ENCODE results near the gene KIAA0513.
A peak's percentile ranks its signal among the peaks of the same experiment; 100 is the strongest.
"Not testable (repeated sequence)": the region's sequence is repeated elsewhere in the genome, so short reads cannot be mapped to it uniquely, and the experiment has no call there.

KIAA0513 gene

GRCh38 chr16:85111184-85111583 lies 83.6 kb downstream of the KIAA0513 start:
- no peaks in the 10 kb centered on the region for H3K27me3 ChIP-seq (ENCODE audit: control insufficient read depth, insufficient read depth, low read length)
- no peak overlapping the region for H3K9ac ChIP-seq (ENCODE audit: low read depth, low read length)
- H3K36me3 ChIP-seq (ENCODE audit: insufficient read depth, low read length): no peaks in the 10 kb centered on the region
- H3K4me2 ChIP-seq (ENCODE audit: low read length): no peak overlapping the region
- no peaks in the 10 kb centered on the region for H3K9me3 ChIP-seq (replicated peaks; ENCODE audit: low read length)
- no peak overlapping the region for H3K4me3 ChIP-seq (ENCODE audit: low read length)
- peaks cover 5% of the 10 kb centered on the region for H3K4me1 ChIP-seq (ENCODE audit: control insufficient read depth, insufficient read depth, low read length)

- Histone ChIP-seq H3K9me3 (replicated peaks; ENCODE audit: low read length) (no peaks in the 10 kb centered on the region), H3K36me3 (ENCODE audit: insufficient read depth, low read length) (no peaks in the 10 kb centered on the region), H3K9ac (ENCODE audit: low read depth, low read length) (no peak within 1 kb of the TSS), H3K4me1 (ENCODE audit: control insufficient read depth, insufficient read depth, low read length) (peaks cover 5% of the 10 kb centered on the region), H3K27me3 (ENCODE audit: control insufficient read depth, insufficient read depth, low read length) (no peaks in the 10 kb centered on the region), H3K4me3 (ENCODE audit: low read length) (no peak within 1 kb of the TSS), H3K4me2 (ENCODE audit: low read length) (no peak within 1 kb of the TSS)
These were observed 84.8 kb downstream of the KIAA0513 start, which contains the start of gene CIBAR2 for GRCh38 chr16:85112364-85112763. Gene CIBAR2, minus strand, starts transcription at chr16:85112472. Its CDS starts 120 bp downstream, at chr16:85112352.

DNA sequence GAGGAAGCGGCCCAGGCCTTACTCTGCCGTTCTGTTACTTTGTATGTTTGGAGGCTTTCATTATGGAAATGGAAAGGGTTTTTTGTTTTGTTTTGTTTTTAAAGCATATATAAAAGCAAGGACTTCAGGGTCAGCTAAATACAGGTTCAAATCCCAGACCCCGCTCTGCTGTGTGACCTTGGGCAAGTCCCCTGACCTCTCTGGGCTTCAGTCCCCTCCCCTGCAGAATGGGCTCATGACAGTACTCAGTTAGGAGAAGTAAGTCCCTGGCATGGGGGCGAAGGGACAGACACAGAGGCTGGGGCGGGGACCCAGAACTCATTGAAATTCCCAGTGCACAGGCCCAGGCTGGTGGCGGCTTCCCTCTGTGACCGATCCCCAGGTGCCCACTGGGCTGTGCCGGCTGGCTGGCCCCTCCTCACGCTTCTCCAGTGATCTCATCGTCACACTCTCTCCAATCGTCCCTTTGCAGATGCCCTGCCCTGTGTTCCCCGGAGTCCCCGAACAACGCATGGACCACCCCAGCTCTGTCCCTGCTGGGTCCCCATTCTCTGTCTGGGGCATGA lies 85.7 kb downstream of the KIAA0513 start:
- H3K4me2 ChIP-seq (ENCODE audit: low read length): no peak overlapping the region
- H3K36me3 ChIP-seq (ENCODE audit: insufficient read depth, low read length): no peaks in the 10 kb centered on the region
- H3K9me3 ChIP-seq (replicated peaks; ENCODE audit: low read length): no peaks in the 10 kb centered on the region
- H3K4me1 ChIP-seq (ENCODE audit: control insufficient read depth, insufficient read depth, low read length): peaks cover 5% of the 10 kb centered on the region
- H3K9ac ChIP-seq (ENCODE audit: low read depth, low read length): no peak overlapping the region
- no peak overlapping the region for H3K4me3 ChIP-seq (ENCODE audit: low read length)
- no peaks in the 10 kb centered on the region for H3K27me3 ChIP-seq (ENCODE audit: control insufficient read depth, insufficient read depth, low read length)

DNA sequence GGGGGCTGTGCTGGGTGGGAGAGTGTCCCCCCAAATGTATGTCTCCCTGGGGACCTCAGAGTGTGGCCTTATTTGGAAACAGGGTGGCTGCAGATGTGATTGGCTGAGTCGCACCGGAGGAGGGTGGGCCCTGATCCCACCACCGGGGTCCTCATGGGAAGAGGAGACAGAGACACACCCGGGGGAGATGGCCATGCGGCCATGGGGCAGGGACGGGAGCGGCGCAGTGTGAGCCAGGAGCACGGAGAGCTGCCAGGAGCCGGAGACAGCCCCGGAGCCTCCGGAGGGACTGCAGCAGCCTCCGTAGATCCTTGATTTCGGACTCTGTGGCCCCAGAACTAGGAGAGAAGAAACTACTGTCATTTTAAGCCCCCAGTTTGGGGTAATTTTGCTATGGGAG lies 86.3 kb downstream of the KIAA0513 start:
- Histone ChIP-seq H3K4me3 (ENCODE audit: low read length) (no peak overlapping the region), H3K36me3 (ENCODE audit: insufficient read depth, low read length) (no peaks in the 10 kb centered on the region), H3K9me3 (replicated peaks; ENCODE audit: low read length) (no peaks in the 10 kb centered on the region), H3K4me2 (ENCODE audit: low read length) (no peak overlapping the region), H3K27me3 (ENCODE audit: control insufficient read depth, insufficient read depth, low read length) (no peaks in the 10 kb centered on the region), H3K9ac (ENCODE audit: low read depth, low read length) (no peak overlapping the region), H3K4me1 (ENCODE audit: control insufficient read depth, insufficient read depth, low read length) (peaks cover 5% of the 10 kb centered on the region)

GRCh38 chr16:85114909-85115567 lies 87.4 kb downstream of the KIAA0513 start:
- peak overlapping the region; percentile 32 for H3K9ac ChIP-seq (ENCODE audit: low read depth, low read length)

DNA sequence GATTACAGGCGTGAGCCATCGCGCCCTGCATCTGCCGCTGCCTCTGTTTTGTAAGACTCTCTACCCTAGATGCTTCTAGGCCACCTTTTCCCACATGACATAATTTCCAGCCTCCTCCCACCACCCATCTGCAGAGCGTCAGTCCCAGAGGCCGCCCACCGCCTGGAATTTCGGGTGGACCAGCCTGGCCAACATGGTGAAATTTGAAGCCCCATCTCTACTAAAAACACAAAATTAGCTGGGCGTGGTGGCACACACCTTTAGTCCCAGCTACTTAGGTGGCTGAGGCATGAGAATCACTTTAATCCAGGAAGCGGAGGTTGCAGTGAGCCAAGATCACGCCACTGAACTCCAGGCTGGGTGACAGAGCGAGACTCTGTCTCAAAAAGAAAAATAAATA lies 89.8 kb downstream of the KIAA0513 start:
- Histone ChIP-seq H3K4me1 (ENCODE audit: control insufficient read depth, insufficient read depth, low read length) (peaks cover 5% of the 10 kb centered on the region), H3K4me3 (ENCODE audit: low read length) (no peak overlapping the region), H3K9me3 (replicated peaks; ENCODE audit: low read length) (no peaks in the 10 kb centered on the region), H3K27me3 (ENCODE audit: control insufficient read depth, insufficient read depth, low read length) (no peaks in the 10 kb centered on the region), H3K4me2 (ENCODE audit: low read length) (no peak overlapping the region), H3K9ac (ENCODE audit: low read depth, low read length) (no peak overlapping the region), H3K36me3 (ENCODE audit: insufficient read depth, low read length) (no peaks in the 10 kb centered on the region)

More at GRCh38 chr16:85114909-85115567, 87.4 kb downstream of the KIAA0513 start:
- Histone ChIP-seq H3K9me3 (replicated peaks; ENCODE audit: low read length) (no peaks in the 10 kb centered on the region), H3K4me1 (ENCODE audit: control insufficient read depth, insufficient read depth, low read length) (peaks cover 5% of the 10 kb centered on the region), H3K27me3 (ENCODE audit: control insufficient read depth, insufficient read depth, low read length) (no peaks in the 10 kb centered on the region), H3K36me3 (ENCODE audit: insufficient read depth, low read length) (no peaks in the 10 kb centered on the region), H3K4me2 (ENCODE audit: low read length) (peak overlapping the region; percentile 57), H3K4me3 (ENCODE audit: low read length) (no peak overlapping the region)

- Histone ChIP-seq H3K36me3 (ENCODE audit: insufficient read depth, low read length) (no peaks in the 10 kb centered on the region), H3K4me1 (ENCODE audit: control insufficient read depth, insufficient read depth, low read length) (peaks cover 19% of the 10 kb centered on the region), H3K27me3 (ENCODE audit: control insufficient read depth, insufficient read depth, low read length) (no peaks in the 10 kb centered on the region), H3K4me2 (ENCODE audit: low read length) (no peak overlapping the region), H3K9ac (ENCODE audit: low read depth, low read length) (no peak overlapping the region), H3K9me3 (replicated peaks; ENCODE audit: low read length) (peaks cover 4% of the 10 kb centered on the region), H3K4me3 (ENCODE audit: low read length) (no peak overlapping the region)
These were observed 92.4 kb downstream of the KIAA0513 start for GRCh38 chr16:85120006-85120340.

DNA sequence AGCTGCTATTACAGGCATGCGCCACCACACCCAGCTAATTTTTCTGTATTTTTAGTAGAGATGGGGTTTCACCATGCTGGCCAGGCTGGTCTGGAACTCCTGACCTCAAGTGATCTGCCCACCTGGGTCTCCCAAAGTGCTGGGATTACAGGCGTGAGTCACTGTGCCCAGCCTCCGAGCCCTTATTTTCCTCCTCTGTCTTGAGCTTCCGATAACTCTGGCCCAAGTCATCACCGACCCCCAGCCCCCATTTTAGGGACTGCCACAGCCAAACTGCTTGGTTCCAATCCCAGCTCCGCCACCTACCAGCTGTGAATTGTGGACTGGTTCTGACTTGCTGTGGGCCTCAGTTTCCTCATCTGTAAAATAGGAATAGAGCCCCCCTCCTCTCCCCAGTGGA lies 95.8 kb downstream of the KIAA0513 start:
- not testable (repeated sequence) for H3K27me3 ChIP-seq (ENCODE audit: control insufficient read depth, insufficient read depth, low read length); H3K36me3 ChIP-seq (ENCODE audit: insufficient read depth, low read length); H3K9me3 ChIP-seq (replicated peaks; ENCODE audit: low read length)
- Histone ChIP-seq H3K4me3 (ENCODE audit: low read length) (peak overlapping the region; percentile 14), H3K9ac (ENCODE audit: low read depth, low read length) (peak overlapping the region; percentile 72), H3K4me2 (ENCODE audit: low read length) (peak overlapping the region; percentile 56), H3K4me1 (ENCODE audit: control insufficient read depth, insufficient read depth, low read length) (peaks cover 38% of the 10 kb centered on the region)

DNA sequence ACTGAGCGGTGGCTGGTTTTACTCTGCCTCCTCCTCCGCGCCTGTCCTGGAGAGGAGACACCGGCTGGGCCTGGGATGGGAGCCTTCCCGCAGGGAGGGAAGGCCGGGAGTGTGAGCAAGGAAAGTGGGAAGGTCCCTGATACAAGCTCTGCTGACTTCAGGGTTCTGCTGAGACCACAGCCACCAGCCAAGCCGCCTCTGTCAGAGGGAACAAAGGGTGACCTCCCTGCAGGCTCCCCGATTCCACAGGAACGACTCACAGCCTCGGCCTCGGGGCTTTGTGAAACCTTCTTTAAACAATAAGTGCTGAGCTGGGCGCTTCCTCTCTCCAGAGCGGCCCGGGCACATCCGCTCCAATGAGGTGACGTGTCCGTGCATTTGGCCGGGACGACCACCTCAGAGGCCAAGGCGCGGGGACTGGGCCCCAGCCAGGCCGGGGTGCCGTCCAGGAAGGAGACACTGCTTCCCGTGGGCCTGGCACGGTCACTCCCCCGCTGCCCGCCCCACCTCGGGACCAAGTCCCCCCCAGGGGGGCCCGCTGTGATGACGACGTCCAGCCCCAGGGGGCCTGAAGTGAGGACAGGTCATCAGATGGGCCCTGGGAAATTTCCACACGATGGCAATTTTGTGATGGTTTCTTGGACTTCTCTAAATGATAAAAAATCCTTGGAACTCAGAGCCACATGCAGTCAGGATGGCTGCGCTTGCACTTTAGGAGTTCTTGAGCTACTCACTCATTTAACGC lies 96.5 kb downstream of the KIAA0513 start:
- peak overlapping the region; percentile 14 for H3K4me3 ChIP-seq (ENCODE audit: low read length)
- H3K36me3 ChIP-seq (ENCODE audit: insufficient read depth, low read length): no peaks in the 10 kb centered on the region
- peak overlapping the region; percentile 72 for H3K9ac ChIP-seq (ENCODE audit: low read depth, low read length)

GRCh38 chr16:85124636-85125346 lies 97.2 kb downstream of the KIAA0513 start:
- peak overlapping the region; percentile 72 for H3K9ac ChIP-seq (ENCODE audit: low read depth, low read length)
- no peak overlapping the region for H3K4me2 ChIP-seq (ENCODE audit: low read length)
- H3K4me1 ChIP-seq (ENCODE audit: control insufficient read depth, insufficient read depth, low read length): peaks cover 40% of the 10 kb centered on the region
- H3K4me3 ChIP-seq (ENCODE audit: low read length): no peak overlapping the region
- H3K27me3 ChIP-seq (ENCODE audit: control insufficient read depth, insufficient read depth, low read length): no peaks in the 10 kb centered on the region
- H3K9me3 ChIP-seq (replicated peaks; ENCODE audit: low read length): peaks cover 4% of the 10 kb centered on the region
- no peaks in the 10 kb centered on the region for H3K36me3 ChIP-seq (ENCODE audit: insufficient read depth, low read length)

More for the DNA sequence above, 96.5 kb downstream of the KIAA0513 start:
- peak overlapping the region; percentile 56 for H3K4me2 ChIP-seq (ENCODE audit: low read length)
- H3K9me3 ChIP-seq (replicated peaks; ENCODE audit: low read length): peaks cover 4% of the 10 kb centered on the region
- no peaks in the 10 kb centered on the region for H3K27me3 ChIP-seq (ENCODE audit: control insufficient read depth, insufficient read depth, low read length)
- H3K4me1 ChIP-seq (ENCODE audit: control insufficient read depth, insufficient read depth, low read length): peaks cover 38% of the 10 kb centered on the region

All from skeletal muscle satellite cell (primary cell).